ELR (cell line): ENCODE measurements around the gene ZNF700.
A peak's percentile ranks its signal among the peaks of the same experiment; 100 is the strongest.
"Not testable (repeated sequence)": the region's sequence is repeated elsewhere in the genome, so short reads cannot be mapped to it uniquely, and the experiment has no call there.

Experiments
- DNase-seq: peaks from one replicate; pipeline ENCODE4 v3.0.0-alpha.2; 2015; ENCODE audit warnings: low read depth

The ZNF700 gene

DNA sequence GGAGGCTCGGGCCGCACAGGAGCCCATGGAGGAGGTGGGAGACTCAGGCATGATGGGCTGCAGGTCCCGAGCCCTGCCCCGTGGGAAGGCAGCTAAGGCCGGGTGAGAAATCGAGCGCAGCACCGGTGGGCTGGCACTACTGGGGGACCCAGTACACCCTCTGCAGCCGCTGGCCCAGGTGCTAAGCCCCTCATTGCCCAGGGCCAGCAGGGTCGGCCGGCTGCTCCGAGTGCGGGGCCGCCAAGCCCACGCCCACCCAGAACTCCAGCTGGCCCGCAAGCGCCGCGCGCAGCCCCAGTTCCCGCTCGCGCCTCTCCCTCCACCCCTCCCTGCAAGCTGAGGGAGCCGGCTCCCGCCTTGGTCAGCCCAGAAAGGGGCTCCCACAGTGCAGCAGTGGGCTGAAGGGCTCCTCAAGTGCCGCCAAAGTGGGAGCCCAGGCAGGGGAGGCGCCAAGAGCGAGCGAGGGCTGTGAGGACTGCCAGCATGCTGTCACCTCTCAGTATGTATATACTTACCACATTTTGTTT, 16.5 kb downstream of the ZNF700 start:
- not testable (repeated sequence) for DNase-seq

GRCh38 chr19:11942008-11942842, 17.3 kb downstream of the ZNF700 start:
- no peak for DNase-seq

DNA sequence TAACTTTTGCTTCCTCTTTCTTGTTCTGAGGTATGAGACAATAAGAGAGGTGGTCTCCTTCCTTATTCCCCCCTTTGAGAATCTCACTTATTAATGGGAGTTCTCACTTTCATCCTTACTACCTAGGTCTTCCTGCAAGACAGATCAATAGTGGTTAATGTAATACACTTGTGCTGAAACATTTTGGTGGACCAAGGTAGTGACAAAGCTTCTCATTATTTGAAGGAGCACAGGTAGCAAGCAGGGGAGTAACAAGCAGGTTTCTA, 17.9 kb downstream of the ZNF700 start:
- peak; percentile 17 for DNase-seq

GRCh38 chr19:11944656-11945055, 19.7 kb downstream of the ZNF700 start:
- no peak for DNase-seq

GRCh38 chr19:11948646-11949045, 23.7 kb downstream of the ZNF700 start:
- DNase-seq: no peak

DNA sequence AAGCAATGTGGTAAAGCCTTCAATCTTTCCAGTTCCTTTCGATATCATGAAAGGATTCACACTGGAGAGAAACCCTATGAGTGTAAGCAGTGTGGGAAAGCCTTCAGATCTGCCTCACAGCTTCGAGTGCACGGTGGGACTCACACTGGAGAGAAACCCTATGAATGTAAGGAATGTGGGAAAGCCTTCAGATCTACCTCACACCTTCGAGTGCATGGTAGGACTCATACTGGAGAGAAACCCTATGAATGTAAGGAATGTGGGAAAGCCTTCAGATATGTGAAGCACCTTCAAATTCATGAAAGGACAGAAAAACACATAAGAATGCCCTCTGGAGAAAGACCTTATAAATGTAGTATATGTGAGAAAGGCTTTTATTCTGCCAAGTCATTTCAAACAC, 24.3 kb downstream of the ZNF700 start:
- DNase-seq: no peak

DNA sequence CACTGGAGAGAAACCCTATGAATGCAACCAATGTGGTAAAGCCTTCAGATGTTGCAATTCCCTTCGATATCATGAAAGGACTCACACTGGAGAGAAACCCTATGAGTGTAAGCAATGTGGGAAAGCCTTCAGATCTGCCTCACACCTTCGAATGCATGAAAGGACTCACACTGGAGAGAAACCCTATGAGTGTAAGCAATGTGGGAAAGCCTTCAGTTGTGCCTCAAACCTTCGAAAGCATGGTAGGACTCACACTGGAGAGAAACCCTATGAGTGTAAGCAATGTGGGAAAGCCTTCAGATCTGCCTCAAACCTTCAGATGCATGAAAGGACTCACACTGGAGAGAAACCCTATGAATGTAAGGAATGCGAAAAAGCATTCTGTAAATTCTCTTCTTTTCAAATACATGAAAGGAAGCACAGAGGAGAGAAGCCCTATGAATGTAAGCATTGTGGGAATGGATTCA, 24.7 kb downstream of the ZNF700 start:
- DNase-seq: not testable (repeated sequence)

GRCh38 chr19:11950312-11950711, 25.4 kb downstream of the ZNF700 start:
- no peak for DNase-seq

- DNase-seq: peak; percentile 75
These were observed 38.9 kb downstream of the ZNF700 start for GRCh38 chr19:11963566-11964355.

GRCh38 chr19:11964496-11964857, 39.6 kb downstream of the ZNF700 start:
- DNase-seq: no peak

- peak; percentile 90 for DNase-seq
These were observed 40.1 kb downstream of the ZNF700 start, which contains the start of gene ZNF763 for GRCh38 chr19:11964858-11965645. TSS of gene ZNF763 (plus strand) at chr19:11965040. CDS start at chr19:11965209, 169 bp downstream.

- DNase-seq: no peak
These were observed 45.3 kb downstream of the ZNF700 start for GRCh38 chr19:11970174-11970573.

DNA sequence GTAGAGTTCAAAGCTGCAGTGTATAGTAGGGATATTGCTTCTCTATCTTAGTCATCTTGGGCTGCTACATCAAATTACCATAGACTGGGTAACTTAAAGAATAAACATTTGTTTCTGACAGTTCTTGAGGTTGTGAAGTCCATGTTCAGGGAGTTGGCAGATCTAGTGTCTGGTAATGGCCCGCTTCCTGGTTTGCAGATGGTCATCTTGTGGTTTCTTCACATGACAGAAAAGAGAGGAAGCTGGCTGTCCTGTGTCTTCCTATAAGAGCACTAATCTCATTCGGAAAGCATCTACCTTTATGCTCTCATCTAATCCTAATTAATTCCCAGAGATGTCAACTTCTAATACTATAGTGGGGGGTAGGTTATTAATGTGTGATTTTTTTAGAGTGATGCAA, 46.1 kb downstream of the ZNF700 start:
- no peak for DNase-seq

- no peak for DNase-seq
These were observed 48.3 kb downstream of the ZNF700 start for GRCh38 chr19:11973019-11973810.

- no peak for DNase-seq
These were observed 53.7 kb downstream of the ZNF700 start for GRCh38 chr19:11978492-11979100.

DNA sequence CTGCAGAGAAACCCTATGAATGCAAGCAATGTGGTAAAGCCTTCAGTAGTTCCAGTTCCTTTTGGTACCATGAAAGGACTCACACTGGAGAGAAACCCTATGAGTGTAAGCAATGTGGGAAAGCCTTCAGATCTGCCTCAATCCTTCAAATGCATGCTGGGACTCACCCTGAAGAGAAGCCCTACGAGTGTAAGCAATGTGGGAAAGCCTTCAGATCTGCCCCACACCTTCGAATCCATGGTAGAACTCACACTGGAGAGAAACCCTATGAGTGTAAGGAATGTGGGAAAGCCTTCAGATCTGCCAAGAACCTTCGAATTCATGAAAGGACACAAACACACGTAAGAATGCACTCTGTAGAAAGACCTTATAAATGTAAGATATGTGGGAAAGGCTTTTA, 54.6 kb downstream of the ZNF700 start:
- DNase-seq: no peak

DNA sequence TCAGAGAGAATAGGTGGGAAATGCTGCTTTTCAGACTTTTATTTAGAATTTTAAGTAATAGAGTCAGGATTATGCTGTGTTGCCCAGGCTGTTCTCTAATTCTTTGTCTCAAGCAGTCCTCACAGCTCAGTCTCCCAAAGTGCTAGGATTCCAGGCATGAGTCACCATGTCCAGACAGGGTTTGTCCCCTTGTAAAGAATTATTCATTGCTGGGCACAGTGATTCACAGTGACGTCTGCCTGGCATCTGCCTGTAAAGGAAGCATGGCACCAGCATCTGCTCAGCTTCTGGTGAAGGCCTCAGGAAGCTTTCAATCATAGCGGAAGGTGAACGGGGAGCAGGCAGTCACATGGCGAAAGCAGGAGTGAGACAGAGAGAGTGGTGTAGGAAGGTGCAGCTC, 57.6 kb downstream of the ZNF700 start:
- DNase-seq: peak; percentile 59

- DNase-seq: no peak
These were observed 60.1 kb downstream of the ZNF700 start for GRCh38 chr19:11984986-11985385.

DNA sequence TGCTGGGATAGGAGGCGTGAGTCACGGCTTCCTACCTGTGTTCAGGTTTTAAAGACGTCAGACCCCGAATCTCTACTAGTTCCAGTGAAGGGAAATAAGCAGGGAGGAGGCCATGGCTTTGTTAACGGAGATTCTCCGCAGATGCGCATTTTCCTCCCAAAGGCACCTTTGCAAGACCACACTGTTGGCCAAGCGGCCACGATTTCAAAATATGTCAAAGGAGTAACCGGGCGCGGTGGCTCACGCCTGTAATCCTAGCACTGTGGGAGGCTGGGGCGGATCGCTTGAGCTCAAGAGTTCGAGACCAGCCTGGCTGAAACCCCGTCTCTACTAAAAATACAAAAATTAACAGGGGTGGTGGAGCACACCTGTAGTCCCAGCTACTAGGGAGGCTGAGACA, 61.8 kb downstream of the ZNF700 start:
- DNase-seq: no peak

DNA sequence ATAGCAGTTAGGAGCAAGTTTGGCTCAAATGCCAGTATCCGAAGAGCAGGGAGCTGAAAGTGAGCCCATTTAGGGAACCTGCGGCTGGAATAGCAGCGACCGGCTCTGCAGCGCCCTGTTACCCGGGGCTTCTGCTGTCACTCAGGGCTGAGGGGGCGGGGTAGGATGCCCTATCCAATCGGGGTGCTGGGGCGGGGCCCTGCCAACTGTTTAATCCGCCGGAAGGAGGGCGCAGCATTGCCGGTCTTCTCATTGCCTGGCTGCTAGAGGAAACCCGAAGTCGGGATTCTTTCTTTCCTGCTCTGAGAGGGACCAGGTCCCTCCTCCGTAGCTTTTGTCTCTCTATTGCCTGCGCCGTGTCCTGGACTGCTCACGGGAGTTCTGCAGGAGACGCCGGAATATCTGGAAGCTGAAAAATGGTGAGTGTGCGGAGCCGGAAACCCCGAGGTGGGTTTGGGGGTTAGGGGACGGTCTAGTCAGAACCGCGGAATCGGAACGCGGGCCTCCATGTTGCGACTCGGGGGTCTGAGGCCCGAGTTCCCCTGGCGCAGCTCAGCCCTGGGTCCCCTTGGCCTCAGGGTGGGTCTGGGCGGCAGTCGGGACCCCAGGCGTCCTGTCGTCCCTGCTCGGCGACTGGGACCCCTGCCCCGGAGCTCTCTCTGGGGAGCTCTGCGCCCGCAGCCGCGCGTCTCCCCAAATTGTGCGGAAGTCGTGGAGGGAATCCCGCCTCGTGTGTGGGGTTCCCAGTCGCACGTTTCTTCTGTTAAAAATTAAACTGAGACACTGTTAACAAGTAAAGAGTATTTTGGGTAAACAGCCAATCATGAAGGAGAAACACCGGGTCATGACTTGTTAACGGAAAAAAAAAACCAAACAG, 62.7 kb downstream of the ZNF700 start:
- peak; percentile 97 for DNase-seq
